Right atrium auricular region (tissue), 2 donors: ENCODE measurements around the gene NTRK3. TPM values are rescaled to one million over a fixed set of nuclear protein-coding genes. Genes with fewer than 3 reads are reported as not detected.

Source experiments
- DNase-seq: peaks from one replicate; pipeline ENCODE4 v3.0.0-alpha.2; 2019; ENCODE audit warnings: low spot score
- H3K27ac ChIP-seq, 2 donors: fragments of 200-600 bp; sonication (generic); 1 replicate in 1 of 2; 2 replicates in 1 of 2; pipeline ENCODE4 v1.5.1; 2016 to 2019
- H3K27me3 ChIP-seq, 2 donors: fragments of 200-600 bp; sonication (generic); one replicate each; pipeline versions ENCODE4 v1.5.1 to v1.6.0; 2017 to 2019
- H3K36me3 ChIP-seq: fragments of 200-600 bp; sonication (generic); one replicate; pipeline ENCODE4 v1.5.1; 2016
- H3K4me1 ChIP-seq, 2 donors: fragments of 200-600 bp; sonication (generic); one replicate each; pipeline versions ENCODE4 v1.5.1 to v1.6.0; 2017 to 2019
- H3K4me3 ChIP-seq, 2 donors: fragments of 200-600 bp; sonication (generic); 1 replicate in 1 of 2; 2 replicates in 1 of 2; pipeline ENCODE4 v1.5.1; 2017 to 2019; ENCODE audit warnings: mild to moderate bottlenecking in 1 of 2, moderate library complexity in 1 of 2
- H3K9me3 ChIP-seq, 2 donors: fragments of 200-600 bp; sonication (generic); one replicate each; pipeline ENCODE4 v1.5.1; 2019
- CTCF ChIP-seq, 2 donors: fragments of 200-600 bp; sonication (generic); IDR thresholded peaks; one replicate each; pipeline ENCODE4 v1.5.1; 2019; ENCODE audit warnings: antibody characterized with exemption in 2 of 2
- total RNA-seq, 2 donors: library from RNA; depleted of rRNA; stranded (reverse); fragments of >200 nt; gene quantifications; one replicate each; pipeline ENCODE4 v1.1.0, GENCODE V29; 2016

The NTRK3 gene
- total RNA-seq, 2 donors from 2014 or later = 1.5 to 4.5 TPM

GRCh38 chr15:88215066-88215648, 41.4 kb downstream of the NTRK3 start:
- Histone ChIP-seq H3K27ac (no peak overlapping the region), H3K4me1 (no peaks in the 10 kb centered on the region), H3K4me3 (no peak overlapping the region), H3K36me3 (no peaks in the 10 kb centered on the region), H3K9me3 (no peaks in the 10 kb centered on the region), H3K27me3 (no peaks in the 10 kb centered on the region)
- TF ChIP-seq CTCF (IDR thresholded peaks at IDR 0.05) = no peak
- no peak for DNase-seq

GRCh38 chr15:88209111-88209510, 47.4 kb downstream of the NTRK3 start:
- Histone ChIP-seq H3K27me3 (no peaks in the 10 kb centered on the region), H3K4me3 (no peak overlapping the region), H3K36me3 (no peaks in the 10 kb centered on the region), H3K4me1 (no peaks in the 10 kb centered on the region), H3K27ac (no peak overlapping the region), H3K9me3 (no peaks in the 10 kb centered on the region)
- no peak for TF ChIP-seq CTCF (IDR thresholded peaks at IDR 0.05)
- DNase-seq = no peak

GRCh38 chr15:88208396-88208795, 48.1 kb downstream of the NTRK3 start:
- Histone ChIP-seq H3K4me1 (no peaks in the 10 kb centered on the region), H3K27me3 (no peaks in the 10 kb centered on the region), H3K36me3 (no peaks in the 10 kb centered on the region), H3K4me3 (no peak overlapping the region), H3K27ac (no peak overlapping the region), H3K9me3 (no peaks in the 10 kb centered on the region)
- no peak for TF ChIP-seq CTCF (IDR thresholded peaks at IDR 0.05)
- no peak for DNase-seq

GRCh38 chr15:88207565-88207964, 49.0 kb downstream of the NTRK3 start:
- no peak for DNase-seq
- TF ChIP-seq CTCF (IDR thresholded peaks at IDR 0.05) = no peak
- H3K9me3 ChIP-seq = no peaks in the 10 kb centered on the region
- H3K27me3 ChIP-seq = no peaks in the 10 kb centered on the region
- H3K27ac ChIP-seq = no peak overlapping the region
- H3K4me1 ChIP-seq = no peaks in the 10 kb centered on the region
- no peak overlapping the region for H3K4me3 ChIP-seq
- no peaks in the 10 kb centered on the region for H3K36me3 ChIP-seq

- Histone ChIP-seq H3K4me1 (no peaks in the 10 kb centered on the region), H3K36me3 (no peaks in the 10 kb centered on the region), H3K9me3 (no peaks in the 10 kb centered on the region), H3K27ac (no peak overlapping the region), H3K4me3 (no peak overlapping the region), H3K27me3 (no peaks in the 10 kb centered on the region)
- DNase-seq = no peak
- no peak for TF ChIP-seq CTCF (IDR thresholded peaks at IDR 0.05)
These were observed 52.0 kb downstream of the NTRK3 start for GRCh38 chr15:88204584-88204983.

- H3K4me1 ChIP-seq = no peaks in the 10 kb centered on the region
- no peak for TF ChIP-seq CTCF (IDR thresholded peaks at IDR 0.05)
- H3K27ac ChIP-seq = no peak overlapping the region
- DNase-seq = no peak
- H3K9me3 ChIP-seq = no peaks in the 10 kb centered on the region
- no peaks in the 10 kb centered on the region for H3K36me3 ChIP-seq
- no peak overlapping the region for H3K4me3 ChIP-seq
- H3K27me3 ChIP-seq = no peaks in the 10 kb centered on the region
These were observed 54.3 kb downstream of the NTRK3 start for GRCh38 chr15:88202231-88202630.
